Ovary (tissue), 9 donors: ENCODE measurements around the gene DVL1. TPM values are rescaled to one million over a fixed set of nuclear protein-coding genes. Genes with fewer than 3 reads are reported as not detected.

Experiments
- DNase-seq, 5 donors: peaks; one replicate each; pipeline ENCODE4 v3.0.0-alpha.2; 2019 to 2020
- H3K27ac ChIP-seq, 2 donors: fragments of 200-600 bp; one replicate each; pipeline versions ENCODE4 v1.5.1 to v1.8.0; 2019 to 2022
- H3K27me3 ChIP-seq: fragments of 200-600 bp; one replicate; pipeline ENCODE4 v1.8.0; 2022
- H3K36me3 ChIP-seq: fragments of 200-600 bp; sonication (generic); one replicate; pipeline ENCODE4 v1.5.1; 2019
- H3K4me1 ChIP-seq: one replicate; pipeline ENCODE4 v1.8.1; 2013; ENCODE audit warnings: mild to moderate bottlenecking, moderate library complexity; ENCODE audit not compliant: insufficient read depth
- H3K4me3 ChIP-seq: fragments of 200-600 bp; sonication (generic); one replicate; pipeline ENCODE4 v1.5.1; 2017
- H3K9me3 ChIP-seq, 2 donors: fragments of 200-600 bp in 1 of 2; sonication (generic) in 1 of 2; one replicate each; pipeline versions ENCODE4 v1.5.1 to v1.8.1; 2013 to 2019; ENCODE audit warnings: mild to moderate bottlenecking in 1 of 2, moderate library complexity in 1 of 2
- CTCF ChIP-seq, 3 donors: fragments of 450-650 bp in 2 of 3; fragments of 200-600 bp in 1 of 3; IDR thresholded peaks; one replicate each; pipeline versions ENCODE4 v1.5.1 to v1.8.0; 2016 to 2022; ENCODE audit warnings: antibody characterized with exemption in 3 of 3, mild to moderate bottlenecking in 1 of 3
- EP300 ChIP-seq: sonication (generic); formaldehyde crosslinking; IDR thresholded peaks from one replicate; pipeline ENCODE4 v1.6.1; 2017; ENCODE audit warnings: antibody characterized with exemption
- POLR2A ChIP-seq: fragments of 450-650 bp; IDR thresholded peaks from one replicate; pipeline ENCODE4 v1.6.1; 2017; ENCODE audit warnings: antibody characterized with exemption, mild to moderate bottlenecking, moderate library complexity
- WGBS, 3 donors: extraction: QIAGEN DNeasy Blood & Tissue Kit in 1 of 3; methylation state at CpG; one replicate each; pipeline versions ENCODE4 v1.1.5 to v1.1.7; 2013 to 2017; 5-methylcytosine and 5-hydroxymethylcytosine counted together
- intact Hi-C, 4 donors: fragments of 100-400 bp; cut with DNase I; formaldehyde crosslinking; loops; one replicate each; pipeline versions ENCODE4 v1.11.0 to v1.15.1; 2022 to 2023
- polyA plus RNA-seq, 2 donors: library from polyadenylated mRNA; stranded (reverse); fragments of 200-250 nt in 1 of 2; fragments of 350-450 nt in 1 of 2; fragmentation: Illumina TruSeq in 1 of 2; extraction: RNeasy Lipid Tissue Mini Kit (QIAGEN cat#74804) in 1 of 2; gene quantifications; one replicate each; pipeline ENCODE4 v1.2.3, GENCODE V29; 2013 to 2014
- total RNA-seq, 7 donors: library from RNA; depleted of rRNA in 2 of 7; stranded (reverse); fragments of >200 nt in 2 of 7; fragmentation: NEBNext Ultra II Directional in 3 of 7; extraction: Animal tissue kit (Norgen Biotek cat#: 25700) in 3 of 7; gene quantifications; one replicate each; pipeline versions ENCODE4 v1.1.0 to v1.2.4, GENCODE V29; 2016 to 2023
- donor health status: DM: no; HTN: no; CAD: no; lungs with moderate emphysema.
- donor health status: DM: no; HTN: no; CAD: no.
- donor health status: Bipolar disorder and iron deficiency.
- donor health status: DM: yes; HTN: yes; CAD: no.
- donor health status: DM: no; HTN: no; CAD: no.
- donor health status: DM: yes; HTN: yes; CAD: no.

DVL1 gene
- total and polyA plus RNA-seq, 9 donors, result 2.1 to 85.2 (median 62.5) TPM

- no peak for DNase-seq
- Histone ChIP-seq H3K4me3 (no peak overlapping the region), H3K27me3 (no peaks in the 10 kb centered on the region), H3K4me1 (peaks cover 6% of the 10 kb centered on the region), H3K9me3 (no peaks in the 10 kb centered on the region), H3K36me3 (no peaks in the 10 kb centered on the region), H3K27ac (no peak overlapping the region)
- intact Hi-C loops, result loop anchor here in 3 of 4 donors (10.0 kb wide), 2 partner anchors 255 to 315 kb away; partner anchors contain the start of gene PERM1 (in 2 of the 3)
- TF ChIP-seq EP300 (no peak), CTCF (IDR thresholded peaks at IDR 0.05) (no peak), POLR2A (no peak)
- 77 to 79% (median 78%) methylated on average over 19 to 22 of the region's 22 CpGs for WGBS, 3 donors
Measured at GRCh38 chr1:1299686-1300351, 49.4 kb downstream of the DVL1 start.

GRCh38 chr1:1298861-1299685, 50.1 kb downstream of the DVL1 start:
- H3K27me3 ChIP-seq, result no peaks in the 10 kb centered on the region
- TF ChIP-seq POLR2A (no peak), EP300 (no peak), CTCF (IDR thresholded peaks at IDR 0.05) (no peak)
- H3K4me3 ChIP-seq, result no peak overlapping the region
- H3K36me3 ChIP-seq, result no peaks in the 10 kb centered on the region
- intact Hi-C loops, result loop anchor here in 3 of 4 donors (10.0 kb wide), 2 partner anchors 254 to 314 kb away; partner anchors contain the start of gene PERM1 (in 2 of the 3)
- no peaks in the 10 kb centered on the region for H3K4me1 ChIP-seq
- no peak for DNase-seq
- H3K9me3 ChIP-seq, result no peaks in the 10 kb centered on the region
- 66 to 70% (median 67%) methylated on average over 29 to 30 of the region's 30 CpGs for WGBS, 3 donors
- no peak overlapping the region for H3K27ac ChIP-seq

GRCh38 chr1:1297802-1298424, 51.3 kb downstream of the DVL1 start:
- Histone ChIP-seq H3K27me3 (no peaks in the 10 kb centered on the region), H3K36me3 (no peaks in the 10 kb centered on the region), H3K27ac (no peak overlapping the region), H3K4me1 (no peaks in the 10 kb centered on the region), H3K4me3 (no peak overlapping the region), H3K9me3 (no peaks in the 10 kb centered on the region)
- TF ChIP-seq POLR2A, result no peak
- TF ChIP-seq EP300, result no peak
- no peak for TF ChIP-seq CTCF (IDR thresholded peaks at IDR 0.05)
- DNase-seq, result no peak
- WGBS, 3 donors, result 90 to 93% (median 92%) methylated on average over 28 to 31 of the region's 31 CpGs
- intact Hi-C loops, result loop anchor here in 3 of 4 donors (10.0 kb wide), 2 partner anchors 253 to 313 kb away; partner anchors contain the start of gene PERM1 (in 2 of the 3)
